IgD-negative memory B cell (primary cell): ENCODE measurements around the gene RIPOR2. TPM values are rescaled to one million over a fixed set of nuclear protein-coding genes. Genes with fewer than 3 reads are reported as not detected.
"Not testable (repeated sequence)": the region's sequence is repeated elsewhere in the genome, so short reads cannot be mapped to it uniquely, and the experiment has no call there.

Experiments used
- H3K27ac Mint-ChIP-seq, 3 donors: one replicate each; pipeline ENCODE4 v1.8.0; 2020 to 2022; ENCODE audit warnings: mild to moderate bottlenecking in 3 of 3, mixed read lengths in 3 of 3, moderate library complexity in 1 of 3
- H3K27me3 Mint-ChIP-seq: one replicate; pipeline ENCODE4 v1.8.0; 2021; ENCODE audit warnings: mixed read lengths
- H3K36me3 Mint-ChIP-seq: one replicate; pipeline ENCODE4 v1.8.0; 2020; ENCODE audit warnings: mild to moderate bottlenecking, mixed read lengths
- H3K4me1 Mint-ChIP-seq, 3 donors: one replicate each; pipeline ENCODE4 v1.8.0; 2020 to 2022; ENCODE audit warnings: mixed read lengths in 3 of 3, mild to moderate bottlenecking in 1 of 3
- H3K4me3 Mint-ChIP-seq, 4 donors: one replicate each; pipeline ENCODE4 v1.8.0; 2020 to 2022; ENCODE audit warnings: mild to moderate bottlenecking in 4 of 4, mixed read lengths in 4 of 4, moderate library complexity in 3 of 4
- H3K9me3 Mint-ChIP-seq, 3 donors: one replicate each; pipeline ENCODE4 v1.8.0; 2020 to 2021; ENCODE audit warnings: mixed read lengths in 3 of 3, mild to moderate bottlenecking in 1 of 3
- polyA plus RNA-seq: library from polyadenylated mRNA; unstranded; fragments of 300-500 nt; fragmentation: Illumina TruSeq; gene quantifications from one replicate; pipeline ENCODE4 v1.2.3, GENCODE V29; 2021

Gene RIPOR2
- polyA plus RNA-seq, 1 donor from 2014 or later, result 561 TPM

DNA sequence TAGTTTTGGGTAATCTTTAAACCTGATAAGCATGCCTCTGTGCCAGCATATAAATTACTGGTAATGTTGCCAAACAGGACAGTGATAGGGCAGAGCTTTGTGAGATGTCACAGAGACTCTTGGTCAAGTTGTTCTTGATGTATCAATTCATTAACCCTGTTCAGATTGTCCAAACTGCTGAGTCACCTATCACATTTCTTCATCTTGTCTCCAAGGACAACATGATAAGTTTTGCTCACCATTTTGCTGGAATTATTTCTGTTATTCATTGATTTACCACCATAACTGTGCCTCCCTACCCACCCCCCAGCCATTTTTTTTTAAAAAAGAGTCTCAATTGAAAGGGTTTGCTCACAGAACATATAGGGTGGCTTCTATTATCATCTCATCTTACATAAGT lies 180.5 kb downstream of the RIPOR2 start:
- no peak overlapping the region for H3K27ac Mint-ChIP-seq
- peaks cover 5% of the 10 kb centered on the region for H3K27me3 Mint-ChIP-seq
- no peak overlapping the region for H3K4me3 Mint-ChIP-seq
- no peaks in the 10 kb centered on the region for H3K4me1 Mint-ChIP-seq
- H3K9me3 Mint-ChIP-seq, result no peaks in the 10 kb centered on the region
- H3K36me3 Mint-ChIP-seq, result peaks cover 2% of the 10 kb centered on the region

GRCh38 chr6:24754378-24754777 lies 181.4 kb downstream of the RIPOR2 start:
- H3K36me3 Mint-ChIP-seq, result not testable (repeated sequence)

More at GRCh38 chr6:24754378-24754777, 181.4 kb downstream of the RIPOR2 start:
- not testable (repeated sequence) for H3K9me3 Mint-ChIP-seq, H3K27me3 Mint-ChIP-seq, H3K4me3 Mint-ChIP-seq, H3K27ac Mint-ChIP-seq, H3K4me1 Mint-ChIP-seq

Other genes starting within 250 kb of the RIPOR2 start
- gene C6orf62, start 216.8 kb downstream of the RIPOR2 start, polyA plus RNA-seq, result 102 TPM
- 7.7 TPM for gene GMNN, start 161.0 kb downstream of the RIPOR2 start, polyA plus RNA-seq
- gene ARMH2, start 137.0 kb downstream of the RIPOR2 start, polyA plus RNA-seq, result 0.50 TPM